ENCODE measurements around the gene GRAMD1C.

Gene GRAMD1C

GRCh38 chr3:113953677-113954076 lies 115.1 kb downstream of the GRAMD1C start:
- Histone ChIP-seq H3K27me3 (ENCODE audit: insufficient read depth, poor library complexity, severe bottlenecking) (peaks cover 3% of the 10 kb centered on the region), H3K27ac (replicated peaks) (no peak overlapping the region), H3K4me3 (replicated peaks; ENCODE audit: insufficient read depth, low read length) (no peak overlapping the region)
- TF ChIP-seq GABPA (IDR thresholded peaks at IDR 0.05; ENCODE audit: low read depth) (no peak), REST (IDR thresholded peaks at IDR 0.05; ENCODE audit: insufficient replicate concordance, low read depth) (no peak), POLR2AphosphoS5 (IDR thresholded peaks at IDR 0.05; ENCODE audit: low read depth) (no peak)
- TF ChIP-seq, protein P1, sequence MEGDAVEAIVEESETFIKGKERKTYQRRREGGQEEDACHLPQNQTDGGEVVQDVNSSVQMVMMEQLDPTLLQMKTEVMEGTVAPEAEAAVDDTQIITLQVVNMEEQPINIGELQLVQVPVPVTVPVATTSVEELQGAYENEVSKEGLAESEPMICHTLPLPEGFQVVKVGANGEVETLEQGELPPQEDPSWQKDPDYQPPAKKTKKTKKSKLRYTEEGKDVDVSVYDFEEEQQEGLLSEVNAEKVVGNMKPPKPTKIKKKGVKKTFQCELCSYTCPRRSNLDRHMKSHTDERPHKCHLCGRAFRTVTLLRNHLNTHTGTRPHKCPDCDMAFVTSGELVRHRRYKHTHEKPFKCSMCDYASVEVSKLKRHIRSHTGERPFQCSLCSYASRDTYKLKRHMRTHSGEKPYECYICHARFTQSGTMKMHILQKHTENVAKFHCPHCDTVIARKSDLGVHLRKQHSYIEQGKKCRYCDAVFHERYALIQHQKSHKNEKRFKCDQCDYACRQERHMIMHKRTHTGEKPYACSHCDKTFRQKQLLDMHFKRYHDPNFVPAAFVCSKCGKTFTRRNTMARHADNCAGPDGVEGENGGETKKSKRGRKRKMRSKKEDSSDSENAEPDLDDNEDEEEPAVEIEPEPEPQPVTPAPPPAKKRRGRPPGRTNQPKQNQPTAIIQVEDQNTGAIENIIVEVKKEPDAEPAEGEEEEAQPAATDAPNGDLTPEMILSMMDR (IDR thresholded peaks at IDR 0.05; ENCODE audit: insufficient read depth, low read length), result no peak
- no peak for DNase-seq (ENCODE audit: low read depth in 1 of 2, low spot score in 1 of 2)

DNA sequence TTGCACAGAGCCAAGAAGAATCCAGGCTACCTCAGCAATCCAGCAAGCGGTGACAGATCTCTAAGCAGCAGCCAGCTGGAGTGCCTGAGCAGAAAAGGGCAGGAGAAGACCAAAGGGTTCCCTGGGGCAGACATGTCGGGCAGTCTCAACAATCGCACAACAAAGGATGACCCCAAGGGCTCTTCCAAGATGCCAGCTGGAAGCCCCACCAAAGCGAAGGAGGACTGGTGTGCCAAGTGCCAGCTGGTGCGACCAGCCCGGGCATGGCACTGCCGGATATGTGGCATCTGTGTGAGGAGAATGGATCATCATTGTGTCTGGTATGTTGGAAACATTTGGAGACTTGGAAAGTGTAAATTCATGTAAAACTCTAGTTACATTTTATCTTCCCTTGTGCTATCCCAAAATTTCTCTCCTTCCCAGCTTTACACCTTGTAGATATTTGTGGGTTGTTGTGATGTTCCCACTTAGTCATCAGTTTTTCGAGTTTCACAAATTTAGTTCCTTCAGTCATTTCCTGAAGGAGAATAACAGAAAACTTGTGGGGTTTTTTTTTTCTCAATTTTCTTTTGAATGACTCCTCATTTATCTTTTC lies 115.6 kb downstream of the GRAMD1C start:
- no peak overlapping the region for H3K27ac ChIP-seq (replicated peaks)
- TF ChIP-seq, protein P1 (IDR thresholded peaks at IDR 0.05; ENCODE audit: insufficient read depth, low read length), result no peak
- TF ChIP-seq POLR2AphosphoS5 (IDR thresholded peaks at IDR 0.05; ENCODE audit: low read depth) (no peak), SPI1 (IDR thresholded peaks at IDR 0.05; ENCODE audit: borderline replicate concordance, low read depth) (no peak), GABPA (IDR thresholded peaks at IDR 0.05; ENCODE audit: low read depth) (no peak), REST (IDR thresholded peaks at IDR 0.05; ENCODE audit: insufficient replicate concordance, low read depth) (no peak)
- no peaks in the 10 kb centered on the region for H3K27me3 ChIP-seq (ENCODE audit: insufficient read depth, poor library complexity, severe bottlenecking)
- H3K4me3 ChIP-seq (replicated peaks; ENCODE audit: insufficient read depth, low read length), result no peak overlapping the region
- DNase-seq (ENCODE audit: low read depth in 1 of 2, low spot score in 1 of 2), result no peak

DNA sequence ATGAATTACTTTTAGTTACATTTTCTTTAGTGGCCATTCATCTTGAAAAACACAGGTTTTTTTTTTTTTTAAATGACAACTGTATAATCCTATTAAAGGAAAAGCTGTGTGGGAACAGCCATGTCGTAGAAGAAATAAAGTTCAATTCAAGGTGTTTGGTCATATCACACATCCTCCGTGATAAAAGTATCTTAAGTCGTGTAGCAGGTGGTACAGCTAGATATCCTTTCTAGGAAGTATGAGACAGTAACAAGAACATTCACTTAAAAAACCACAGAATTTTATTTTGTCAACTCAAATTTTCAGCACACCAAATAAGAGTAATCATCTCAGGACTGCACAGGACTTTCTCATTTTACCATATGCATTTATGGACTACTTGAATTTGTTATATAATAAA lies 125.3 kb downstream of the GRAMD1C start:
- TF ChIP-seq SPI1 (IDR thresholded peaks at IDR 0.05; ENCODE audit: borderline replicate concordance, low read depth) (no peak), REST (IDR thresholded peaks at IDR 0.05; ENCODE audit: insufficient replicate concordance, low read depth) (no peak), POLR2AphosphoS5 (IDR thresholded peaks at IDR 0.05; ENCODE audit: low read depth) (no peak), GABPA (IDR thresholded peaks at IDR 0.05; ENCODE audit: low read depth) (no peak)
- TF ChIP-seq, protein P1 (IDR thresholded peaks at IDR 0.05; ENCODE audit: insufficient read depth, low read length), result no peak
- Histone ChIP-seq H3K27me3 (ENCODE audit: insufficient read depth, poor library complexity, severe bottlenecking) (no peaks in the 10 kb centered on the region), H3K4me3 (replicated peaks; ENCODE audit: insufficient read depth, low read length) (no peak overlapping the region), H3K27ac (replicated peaks) (no peak overlapping the region)
- DNase-seq (ENCODE audit: low read depth in 1 of 2, low spot score in 1 of 2), result no peak

Measured in HL-60 (cell line).